T-cell (primary cell): Measurements from ENCODE around the gene NEDD4. TPM values are rescaled to one million over a fixed set of nuclear protein-coding genes. Genes with fewer than 3 reads are reported as not detected.
"Not testable (repeated sequence)": the region's sequence is repeated elsewhere in the genome, so short reads cannot be mapped to it uniquely, and the experiment has no call there.

Experiments used
- ATAC-seq, 4 experiments: fragments of 200-7000 bp in 3 of 4; fragments of 150-1000 bp in 1 of 4; cut with Tn5 transposase; replicated peaks in 1 of 4; 1 replicate in 3 of 4; 2 replicates in 1 of 4; pipeline ENCODE4 v1.10.0; 2021; ENCODE audit warnings: moderate library complexity in 3 of 4, mild to moderate bottlenecking in 2 of 4, moderate number of reproducible peaks in 1 of 4
- CTCF ChIA-PET, 2 donors: fragments of 300-600 bp; sonication (Branson Sonifier 250); formaldehyde crosslinking; loops; one replicate each; lab custom pipeline; 2022; ENCODE audit warnings: antibody characterized with exemption in 2 of 2; lab: Charles Lee
- POLR2A ChIA-PET, 2 donors: fragments of 300-600 bp; sonication (Branson Sonifier 250); formaldehyde crosslinking; loops; one replicate each; lab custom pipeline; 2022; ENCODE audit warnings: antibody characterized with exemption in 2 of 2; lab: Charles Lee
- DNase-seq, 35 experiments: peaks; one replicate each; pipeline versions ENCODE4 v3.0.0 to v3.0.0-alpha.2; 2013 to 2023
- H3K27ac ChIP-seq: one replicate; pipeline ENCODE4 v1.5.1; 2013; ENCODE audit warnings: low read length
- H3K27me3 ChIP-seq, 2 experiments: replicated peaks in 1 of 2; 1 replicate in 1 of 2; 2 replicates in 1 of 2; pipeline versions ENCODE4 v1.6.1 to v1.7.0; 2013; ENCODE audit warnings: low read length in 1 of 2, mixed read lengths in 1 of 2; ENCODE audit not compliant: control insufficient read depth in 2 of 2, insufficient read depth in 2 of 2; ENCODE audit errors: extremely low read depth in 1 of 2
- H3K36me3 ChIP-seq, 2 donors: 1 replicate in 1 of 2; 2 replicates in 1 of 2; pipeline versions ENCODE4 v1.6.1 to v1.7.0; 2013; ENCODE audit warnings: low read length in 1 of 2; ENCODE audit not compliant: control insufficient read depth in 2 of 2, insufficient read depth in 1 of 2; ENCODE audit errors: extremely low read depth in 1 of 2
- H3K4me1 ChIP-seq, 2 experiments: 1 replicate in 1 of 2; 2 replicates in 1 of 2; pipeline versions ENCODE4 v1.6.1 to v1.7.0; 2013; ENCODE audit warnings: low read length in 2 of 2, mixed read lengths in 1 of 2; ENCODE audit not compliant: insufficient read depth in 2 of 2, control insufficient read depth in 1 of 2; ENCODE audit errors: extremely low read depth in 1 of 2
- H3K4me3 ChIP-seq, 2 donors: 1 replicate in 1 of 2; 2 replicates in 1 of 2; pipeline versions ENCODE4 v1.5.1 to v1.7.0; 2013; ENCODE audit warnings: mild to moderate bottlenecking in 2 of 2, low read length in 1 of 2, moderate library complexity in 1 of 2; ENCODE audit not compliant: control insufficient read depth in 1 of 2; ENCODE audit errors: extremely low read depth in 1 of 2
- H3K9me3 ChIP-seq: 2 replicates; pipeline ENCODE4 v1.7.0; 2013
- H3K27ac Mint-ChIP-seq, 2 donors: one replicate each; pipeline ENCODE4 v1.8.0; 2020 to 2021; ENCODE audit warnings: mild to moderate bottlenecking in 2 of 2, mixed read lengths in 2 of 2
- H3K27me3 Mint-ChIP-seq, 2 donors: one replicate each; pipeline ENCODE4 v1.8.0; 2021 to 2022; ENCODE audit warnings: mixed read lengths in 2 of 2
- H3K36me3 Mint-ChIP-seq: one replicate; pipeline ENCODE4 v1.8.0; 2021; ENCODE audit warnings: mixed read lengths
- H3K4me1 Mint-ChIP-seq, 3 donors: one replicate each; pipeline ENCODE4 v1.8.0; 2020 to 2022; ENCODE audit warnings: mixed read lengths in 3 of 3, mild to moderate bottlenecking in 1 of 3
- H3K4me3 Mint-ChIP-seq, 3 donors: one replicate each; pipeline ENCODE4 v1.8.0; 2020 to 2022; ENCODE audit warnings: mild to moderate bottlenecking in 3 of 3, mixed read lengths in 3 of 3, moderate library complexity in 3 of 3
- H3K9me3 Mint-ChIP-seq, 3 donors: one replicate each; pipeline ENCODE4 v1.8.0; 2020 to 2022; ENCODE audit warnings: mixed read lengths in 3 of 3
- WGBS: methylation state at CpG from one replicate; pipeline ENCODE4 v1.1.5; 2013; ENCODE audit warnings: missing lambda C conversion rate; ENCODE audit not compliant: insufficient coverage; 5-methylcytosine and 5-hydroxymethylcytosine counted together
- total RNA-seq, 35 experiments: library from RNA in 6 of 35; stranded (reverse) in 6 of 35; fragments of 120-200 nt in 1 of 35; gene quantifications; one replicate each; pipeline versions ENCODE4 v1.2.1 to v1.2.4 and lab custom pipeline; 2013 to 2026

The NEDD4 gene
- total RNA-seq, 5 donors from 2014 or later (not counting 1 experiment from before 2014, with no cell fraction given) = 2.2 to 8.6 (median 5.1) TPM

GRCh38 chr15:55796321-55796965, 197.0 kb downstream of the NEDD4 start:
- Histone ChIP-seq H3K4me3 (no peak overlapping the region), H3K9me3 (no peaks in the 10 kb centered on the region), H3K4me1 (no peaks in the 10 kb centered on the region), H3K27me3 (no peaks in the 10 kb centered on the region), H3K27ac (no peak overlapping the region), H3K36me3 (no peaks in the 10 kb centered on the region)
- Mint-ChIP-seq H3K9me3 (peaks cover 3 to 9% (median 7%) of the 10 kb centered on the region in 3 donors), H3K4me1 (peaks cover 0 to 1% (median 0%) of the 10 kb centered on the region in 3 donors), H3K27me3 (peaks cover 30 to 37% of the 10 kb centered on the region in 2 donors), H3K27ac (no peak overlapping the region), H3K36me3 (no peaks in the 10 kb centered on the region), H3K4me3 (no peak overlapping the region)
- POLR2A ChIA-PET = no interaction called here
- 83% methylated on average over 3 of the region's 4 CpGs for WGBS
- DNase-seq (no peak), ATAC-seq (no peak)
- CTCF ChIA-PET = no interaction called here

GRCh38 chr15:55795031-55795430, 198.4 kb downstream of the NEDD4 start:
- ChIA-PET POLR2A (no interaction called here), CTCF (no interaction called here)
- ATAC-seq = no peak
- peaks cover 3 to 9% (median 7%) of the 10 kb centered on the region in 3 donors for H3K9me3 Mint-ChIP-seq
- no peak overlapping the region for H3K4me3 ChIP-seq
- no peaks in the 10 kb centered on the region for H3K36me3 ChIP-seq
- peaks cover 27 to 31% of the 10 kb centered on the region in 2 donors for H3K27me3 Mint-ChIP-seq
- no peaks in the 10 kb centered on the region for H3K4me1 ChIP-seq
- H3K27ac Mint-ChIP-seq = no peak overlapping the region
- no peaks in the 10 kb centered on the region for H3K27me3 ChIP-seq
- no peaks in the 10 kb centered on the region for H3K9me3 ChIP-seq
- DNase-seq = no peak
- peaks cover 0 to 1% (median 0%) of the 10 kb centered on the region in 3 donors for H3K4me1 Mint-ChIP-seq
- H3K36me3 Mint-ChIP-seq = no peaks in the 10 kb centered on the region
- no peak overlapping the region for H3K4me3 Mint-ChIP-seq
- no peak overlapping the region for H3K27ac ChIP-seq

GRCh38 chr15:55791551-55792400, 201.6 kb downstream of the NEDD4 start:
- ATAC-seq (no peak), DNase-seq (no peak)
- Histone ChIP-seq H3K36me3 (no peaks in the 10 kb centered on the region), H3K27me3 (no peaks in the 10 kb centered on the region), H3K4me3 (no peak overlapping the region), H3K4me1 (no peaks in the 10 kb centered on the region), H3K27ac (no peak overlapping the region), H3K9me3 (no peaks in the 10 kb centered on the region)
- ChIA-PET CTCF (no interaction called here), POLR2A (no interaction called here)
- no peaks in the 10 kb centered on the region for H3K4me1 Mint-ChIP-seq
- no peaks in the 10 kb centered on the region for H3K36me3 Mint-ChIP-seq
- H3K4me3 Mint-ChIP-seq = no peak overlapping the region
- H3K27me3 Mint-ChIP-seq = peaks cover 15 to 18% of the 10 kb centered on the region in 2 donors
- H3K9me3 Mint-ChIP-seq = peaks cover 3 to 9% (median 7%) of the 10 kb centered on the region in 3 donors
- no peak overlapping the region for H3K27ac Mint-ChIP-seq
- WGBS = no CpG with 5 or more reads among the region's 3 CpGs

GRCh38 chr15:55789066-55789660, 204.2 kb downstream of the NEDD4 start:
- no peak overlapping the region for H3K27ac Mint-ChIP-seq
- Histone ChIP-seq H3K27me3 (peaks cover 0 to 3% of the 10 kb centered on the region in 2 experiments), H3K4me1 (no peaks in the 10 kb centered on the region), H3K4me3 (no peak overlapping the region), H3K9me3 (no peaks in the 10 kb centered on the region), H3K27ac (no peak overlapping the region), H3K36me3 (no peaks in the 10 kb centered on the region)
- H3K36me3 Mint-ChIP-seq = no peaks in the 10 kb centered on the region
- peak in 27 of 35 experiments; percentile 3 to 57 (median 16) for DNase-seq
- 62% methylated on average over 2 of the region's 8 CpGs for WGBS
- peaks cover 5 to 6% of the 10 kb centered on the region in 2 donors for H3K27me3 Mint-ChIP-seq
- ChIA-PET CTCF (no interaction called here), POLR2A (no interaction called here)
- no peaks in the 10 kb centered on the region for H3K4me1 Mint-ChIP-seq
- H3K9me3 Mint-ChIP-seq = peaks cover 3 to 7% (median 5%) of the 10 kb centered on the region in 3 donors
- ATAC-seq = peak in 1 of 4 experiments; percentile 37
- no peak overlapping the region for H3K4me3 Mint-ChIP-seq

- no CpG with 5 or more reads among the region's 3 CpGs for WGBS
- POLR2A ChIA-PET = interaction anchor here in 1 of 2 donors (0.5 kb wide), 1 partner anchor 81 kb away, joined by 3 read pairs; no protein-coding TSS in a partner anchor
- CTCF ChIA-PET = no interaction called here
- H3K27me3 ChIP-seq = peaks cover 0 to 3% of the 10 kb centered on the region in 2 experiments
- peaks cover 7 to 10% of the 10 kb centered on the region in 2 donors for H3K27me3 Mint-ChIP-seq
- H3K9me3 ChIP-seq = no peaks in the 10 kb centered on the region
- H3K4me1 ChIP-seq = no peaks in the 10 kb centered on the region
- H3K4me1 Mint-ChIP-seq = no peaks in the 10 kb centered on the region
- no peak overlapping the region for H3K4me3 ChIP-seq
- DNase-seq (no peak), ATAC-seq (no peak)
- no peak overlapping the region for H3K27ac ChIP-seq
- no peaks in the 10 kb centered on the region for H3K9me3 Mint-ChIP-seq
- no peak overlapping the region for H3K27ac Mint-ChIP-seq
- H3K4me3 Mint-ChIP-seq = no peak overlapping the region
- no peaks in the 10 kb centered on the region for H3K36me3 Mint-ChIP-seq
- no peaks in the 10 kb centered on the region for H3K36me3 ChIP-seq
Measured at GRCh38 chr15:55786341-55786740, 207.1 kb downstream of the NEDD4 start.

GRCh38 chr15:55785593-55785992, 207.8 kb downstream of the NEDD4 start:
- CTCF ChIA-PET = not testable (repeated sequence)

More at GRCh38 chr15:55785593-55785992, 207.8 kb downstream of the NEDD4 start:
- H3K27me3 ChIP-seq, DNase-seq, H3K4me1 Mint-ChIP-seq, H3K9me3 ChIP-seq, H3K4me3 ChIP-seq, H3K36me3 ChIP-seq, H3K36me3 Mint-ChIP-seq, H3K9me3 Mint-ChIP-seq, ATAC-seq, H3K27me3 Mint-ChIP-seq, H3K4me3 Mint-ChIP-seq, H3K27ac Mint-ChIP-seq, H3K27ac ChIP-seq, H3K4me1 ChIP-seq: not testable (repeated sequence)
- POLR2A ChIA-PET = interaction anchor here in 1 of 2 donors (0.5 kb wide), 1 partner anchor 80 kb away, joined by 3 read pairs; no protein-coding TSS in a partner anchor
- 66% methylated on average over 6 of the region's 9 CpGs for WGBS
